Activated T-cell treated with anti-CD3 and anti-CD28 coated beads, Interleukin-2, amount 50 U/mL, for 72 hours (primary cell): ENCODE measurements around the gene FDX2. TPM values are rescaled to one million over a fixed set of nuclear protein-coding genes. Genes with fewer than 3 reads are reported as not detected.

Source experiments
- ATAC-seq, 2 donors: fragments of 150-1000 bp; cut with Tn5 transposase; replicated peaks in 1 of 2; 2 replicates each; pipeline ENCODE4 v1.10.0; 2021; ENCODE audit warnings: moderate library complexity in 2 of 2, mild to moderate bottlenecking in 1 of 2
- DNase-seq, 2 donors: peaks; one replicate each; pipeline ENCODE4 v3.0.0; 2021 to 2022; ENCODE audit warnings: mixed read lengths in 1 of 2
- H3K27ac Mint-ChIP-seq: one replicate; pipeline ENCODE4 v1.8.0; 2022; ENCODE audit warnings: mild to moderate bottlenecking, moderate library complexity, mixed read lengths
- H3K27me3 Mint-ChIP-seq: one replicate; pipeline ENCODE4 v1.8.0; 2022; ENCODE audit warnings: low read depth, mixed read lengths
- H3K36me3 Mint-ChIP-seq, 2 donors: one replicate each; pipeline ENCODE4 v1.8.0; 2022; ENCODE audit warnings: mixed read lengths in 2 of 2, mild to moderate bottlenecking in 1 of 2; ENCODE audit not compliant: insufficient read depth in 2 of 2
- H3K4me1 Mint-ChIP-seq: one replicate; pipeline ENCODE4 v1.8.0; 2022; ENCODE audit warnings: low read depth, mixed read lengths
- H3K4me3 Mint-ChIP-seq, 2 donors: one replicate each; pipeline ENCODE4 v1.8.0; 2022; ENCODE audit warnings: mild to moderate bottlenecking in 2 of 2, mixed read lengths in 2 of 2, moderate library complexity in 2 of 2
- H3K9me3 Mint-ChIP-seq, 2 donors: one replicate each; pipeline ENCODE4 v1.8.0; 2022; ENCODE audit warnings: mixed read lengths in 2 of 2
- total RNA-seq, 2 donors: library from RNA; stranded (reverse); gene quantifications; one replicate each; pipeline ENCODE4 v1.2.3, GENCODE V29; 2022

FDX2 gene
- total RNA-seq, 2 donors from 2014 or later = 13.0 to 16.3 TPM

DNA sequence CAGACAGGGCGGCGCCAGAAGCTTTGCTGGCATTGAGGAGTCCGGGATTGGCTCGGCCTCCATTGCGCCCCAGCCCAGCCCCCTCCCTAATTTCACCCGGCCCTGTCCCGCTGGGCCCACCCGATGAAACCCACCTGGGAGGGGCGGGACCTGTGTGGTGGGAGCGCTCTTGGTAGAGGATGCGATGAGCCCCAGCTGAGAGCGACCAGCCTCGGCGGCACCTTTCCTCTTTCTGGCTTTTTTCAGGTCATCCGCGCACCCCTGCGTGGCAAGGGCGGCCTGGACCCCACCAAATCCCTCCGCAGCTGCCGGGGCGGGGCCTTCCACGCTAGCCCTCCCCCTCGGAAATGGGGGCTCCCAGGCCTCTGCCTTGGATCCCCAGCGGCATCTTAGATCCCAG lies 6.4 kb downstream of the FDX2 start, which contains the start of gene ZGLP1:
Gene ZGLP1, minus strand, starts transcription at position 393 of the 400 bp plus-strand sequence.
- Mint-ChIP-seq H3K27me3 (no peaks in the 10 kb centered on the region), H3K9me3 (no peaks in the 10 kb centered on the region)

DNA sequence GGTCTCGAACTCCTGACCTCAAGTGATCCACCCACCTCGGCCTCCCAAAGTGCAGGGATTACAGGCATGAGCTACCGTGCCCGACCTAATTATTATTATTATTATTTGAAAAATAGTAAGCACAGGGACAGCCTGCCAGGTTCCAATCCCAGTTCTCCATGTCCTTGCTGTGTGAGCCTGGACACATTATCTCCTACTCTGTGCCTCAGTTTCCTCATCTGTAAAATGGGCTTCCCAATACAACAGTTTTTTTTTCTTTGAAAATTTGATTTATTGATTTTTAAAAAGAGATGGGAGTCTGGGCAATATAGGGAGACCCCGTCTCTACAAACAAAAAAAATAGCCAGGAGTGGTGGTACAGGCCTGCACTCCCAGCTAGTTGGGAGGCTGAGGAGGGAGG lies 9.5 kb downstream of the FDX2 start:
- no peak overlapping the region for H3K4me3 Mint-ChIP-seq
- ATAC-seq (no peak), DNase-seq (no peak)
- peaks cover 14% of the 10 kb centered on the region for H3K4me1 Mint-ChIP-seq
- peaks cover 0 to 2% of the 10 kb centered on the region in 2 donors for H3K36me3 Mint-ChIP-seq
- H3K9me3 Mint-ChIP-seq = no peaks in the 10 kb centered on the region
- no peak overlapping the region for H3K27ac Mint-ChIP-seq
- H3K27me3 Mint-ChIP-seq = peaks cover 8% of the 10 kb centered on the region

More for the DNA sequence above, 6.4 kb downstream of the FDX2 start, which contains the start of gene ZGLP1:
- ATAC-seq (no peak), DNase-seq (no peak)
- peaks cover 7% of the 10 kb centered on the region for H3K4me1 Mint-ChIP-seq
- H3K36me3 Mint-ChIP-seq = peaks cover 0 to 2% of the 10 kb centered on the region in 2 donors
- no peak within 1 kb of the TSS for H3K27ac Mint-ChIP-seq
- no peak within 1 kb of the TSS for H3K4me3 Mint-ChIP-seq

DNA sequence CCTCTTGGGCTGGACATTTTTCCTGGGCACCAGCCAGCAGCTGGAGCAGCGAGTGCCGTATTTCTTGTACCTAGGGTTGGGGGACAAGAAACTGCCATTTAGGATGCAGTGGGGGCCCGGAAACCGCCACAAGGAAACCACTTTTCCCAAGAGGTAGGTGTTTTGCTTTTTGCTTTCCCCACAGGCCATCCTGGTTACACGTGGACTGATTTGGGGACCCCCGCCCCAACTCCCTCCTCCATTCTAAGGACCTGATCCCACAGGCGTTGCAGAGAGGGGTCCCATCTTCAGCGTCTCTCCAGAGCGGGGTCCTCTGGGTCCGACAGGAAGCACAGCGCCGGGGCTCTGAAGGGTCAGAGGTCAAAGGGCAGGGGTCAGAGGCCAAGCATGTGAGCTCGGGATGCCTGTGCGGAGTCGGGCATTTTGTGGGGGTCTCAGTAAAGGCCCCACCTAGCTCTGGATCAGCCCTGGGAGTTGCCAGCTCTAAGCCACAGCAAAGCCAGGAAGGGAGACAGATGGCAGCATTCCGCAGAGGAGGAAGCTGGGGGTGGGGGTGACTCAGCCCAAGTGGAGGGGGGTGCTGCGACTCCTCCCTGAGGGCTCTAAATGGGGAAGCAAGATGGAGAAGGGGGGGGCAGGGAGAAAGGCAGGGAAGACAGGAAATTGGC lies 10.5 kb downstream of the FDX2 start:
- DNase-seq (no peak), ATAC-seq (no peak)
- Mint-ChIP-seq H3K9me3 (no peaks in the 10 kb centered on the region), H3K27me3 (peaks cover 9% of the 10 kb centered on the region), H3K27ac (no peak overlapping the region), H3K4me3 (no peak overlapping the region), H3K4me1 (peaks cover 14% of the 10 kb centered on the region), H3K36me3 (peaks cover 0 to 2% of the 10 kb centered on the region in 2 donors)

DNA sequence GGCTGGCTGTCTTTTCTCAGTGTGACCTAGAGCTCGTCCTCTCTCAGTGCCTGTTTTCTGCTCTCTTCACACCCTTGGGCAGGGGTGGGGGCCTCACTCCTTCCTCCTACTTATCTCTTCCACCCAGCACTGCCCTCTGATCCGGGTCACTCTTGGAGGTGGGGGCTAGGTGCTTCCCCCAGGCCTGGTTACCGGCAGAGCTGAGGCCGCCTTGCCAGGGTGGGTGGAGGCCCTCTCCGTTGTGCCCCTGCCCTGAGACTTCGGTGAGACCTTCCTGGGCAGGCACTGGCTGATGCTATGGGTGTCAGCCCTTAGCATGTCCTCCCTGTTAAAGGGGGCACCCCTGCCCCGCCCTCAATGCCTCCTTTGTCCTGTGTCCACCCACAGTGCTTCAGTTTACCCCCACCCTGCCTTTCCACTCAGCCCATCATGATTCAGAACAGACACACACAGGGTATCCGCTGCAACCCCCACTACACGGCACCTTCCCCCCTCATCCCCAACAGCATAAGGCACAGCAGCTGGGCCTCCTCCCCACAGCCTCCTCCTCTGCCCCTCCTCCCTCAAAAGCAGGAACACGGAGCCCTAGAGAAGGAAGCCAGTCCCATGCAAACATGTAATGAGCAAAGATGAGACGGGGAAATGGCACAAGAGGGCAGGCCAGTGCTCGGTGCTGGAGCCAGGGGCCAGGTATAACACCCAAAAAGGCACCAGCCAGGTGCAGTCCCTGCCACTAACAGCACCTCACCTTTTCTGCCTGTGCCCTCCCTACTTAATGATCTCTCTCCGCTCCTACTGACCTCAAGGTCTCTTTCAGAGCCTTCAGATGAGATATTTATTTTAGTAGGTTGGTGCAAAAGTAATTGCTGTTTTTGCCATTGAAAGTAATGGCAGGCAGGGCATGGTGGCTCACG lies 16.0 kb downstream of the FDX2 start:
- Mint-ChIP-seq H3K4me3 (no peak overlapping the region), H3K27me3 (peaks cover 29% of the 10 kb centered on the region), H3K9me3 (no peaks in the 10 kb centered on the region), H3K27ac (no peak overlapping the region), H3K36me3 (peaks cover 0 to 2% of the 10 kb centered on the region in 2 donors), H3K4me1 (peaks cover 25% of the 10 kb centered on the region)
- no peak for ATAC-seq
- no peak for DNase-seq

DNA sequence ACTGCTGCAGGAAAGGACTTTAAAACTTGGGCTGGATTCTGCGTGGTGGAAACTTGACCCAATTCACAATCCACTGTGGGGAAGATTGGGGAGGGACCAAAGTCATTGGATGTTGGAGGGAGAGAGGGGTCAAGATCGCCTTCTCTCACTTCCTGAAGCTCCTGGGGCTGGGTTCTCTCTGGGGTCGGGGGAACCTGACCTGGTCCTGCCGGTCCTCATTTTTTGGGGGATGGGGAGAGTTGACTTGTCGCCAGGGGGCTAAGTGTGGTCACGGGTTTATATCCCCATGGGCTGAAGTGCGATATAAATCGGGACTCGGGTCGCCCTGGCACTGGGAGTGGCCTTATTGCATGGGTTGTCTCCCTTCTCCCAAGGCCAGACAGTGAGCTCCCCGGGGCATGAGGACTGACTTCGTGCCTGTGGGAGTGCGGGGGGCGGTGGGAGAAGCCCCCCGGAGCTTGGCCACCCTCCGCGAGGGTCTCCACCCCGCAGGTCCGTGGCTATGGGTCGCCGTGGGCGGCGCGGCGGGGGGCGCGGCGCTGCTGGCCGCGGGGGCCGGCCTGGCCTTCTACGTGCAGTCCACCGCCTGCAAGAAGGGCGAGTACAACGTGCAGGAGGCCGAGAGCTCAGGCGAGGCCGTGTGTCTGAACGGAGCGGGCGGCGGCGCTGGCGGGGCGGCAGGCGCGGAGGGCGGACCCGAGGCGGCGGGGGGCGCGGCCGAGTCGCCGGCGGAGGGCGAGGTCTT lies 19.8 kb downstream of the FDX2 start:
- no peak for DNase-seq
- Mint-ChIP-seq H3K9me3 (no peaks in the 10 kb centered on the region), H3K4me1 (peaks cover 36% of the 10 kb centered on the region), H3K27me3 (peaks cover 58% of the 10 kb centered on the region), H3K4me3 (peak overlapping the region; percentile 69 to 85), H3K27ac (no peak overlapping the region), H3K36me3 (no peaks in the 10 kb centered on the region)
- no peak for ATAC-seq

DNA sequence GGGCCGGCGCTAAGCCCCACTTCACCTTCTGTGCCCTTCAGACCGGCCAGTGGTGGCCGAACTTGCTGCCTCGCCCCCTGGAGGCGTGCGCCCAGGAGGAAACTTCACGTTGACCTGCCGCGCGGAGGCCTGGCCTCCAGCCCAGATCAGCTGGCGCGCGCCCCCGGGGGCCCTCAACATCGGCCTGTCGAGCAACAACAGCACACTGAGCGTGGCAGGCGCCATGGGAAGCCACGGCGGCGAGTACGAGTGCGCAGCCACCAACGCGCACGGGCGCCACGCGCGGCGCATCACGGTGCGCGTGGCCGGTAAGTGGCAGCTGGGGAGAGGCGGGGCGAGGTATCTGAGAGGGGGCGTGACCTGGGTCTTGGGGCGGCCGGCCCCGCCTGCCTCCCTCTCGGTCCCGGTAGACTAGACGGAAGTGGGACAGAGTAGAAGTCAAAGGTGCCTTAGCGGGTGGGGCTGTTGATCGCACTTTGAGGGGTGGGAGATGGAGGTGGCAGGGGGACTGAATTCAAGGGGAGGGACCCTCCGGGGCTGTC lies 20.4 kb downstream of the FDX2 start:
- peak overlapping the region; percentile 69 to 85 for H3K4me3 Mint-ChIP-seq
- peak; percentile 76 to 78 for DNase-seq
- no peak overlapping the region for H3K27ac Mint-ChIP-seq
- H3K36me3 Mint-ChIP-seq = no peaks in the 10 kb centered on the region
- no peaks in the 10 kb centered on the region for H3K9me3 Mint-ChIP-seq
- peaks cover 64% of the 10 kb centered on the region for H3K27me3 Mint-ChIP-seq
- peak; percentile 55 to 64 for ATAC-seq
- peaks cover 43% of the 10 kb centered on the region for H3K4me1 Mint-ChIP-seq

DNA sequence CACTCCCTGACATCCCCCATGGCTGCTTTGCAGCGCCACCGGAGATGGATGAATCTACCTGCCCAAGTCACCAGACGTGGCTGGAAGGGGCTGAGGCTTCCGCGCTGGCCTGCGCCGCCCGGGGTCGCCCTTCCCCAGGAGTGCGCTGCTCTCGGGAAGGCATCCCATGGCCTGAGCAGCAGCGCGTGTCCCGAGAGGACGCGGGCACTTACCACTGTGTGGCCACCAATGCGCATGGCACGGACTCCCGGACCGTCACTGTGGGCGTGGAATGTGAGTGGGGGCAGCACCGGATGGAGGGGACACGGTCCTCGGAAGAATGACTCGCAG lies 21.5 kb downstream of the FDX2 start:
- Mint-ChIP-seq H3K36me3 (no peaks in the 10 kb centered on the region), H3K4me3 (peak overlapping the region; percentile 44 to 69), H3K4me1 (peaks cover 47% of the 10 kb centered on the region), H3K27me3 (peaks cover 62% of the 10 kb centered on the region), H3K27ac (no peak overlapping the region), H3K9me3 (no peaks in the 10 kb centered on the region)
- no peak for ATAC-seq
- peak in 1 of 2 donors; percentile 31 for DNase-seq

DNA sequence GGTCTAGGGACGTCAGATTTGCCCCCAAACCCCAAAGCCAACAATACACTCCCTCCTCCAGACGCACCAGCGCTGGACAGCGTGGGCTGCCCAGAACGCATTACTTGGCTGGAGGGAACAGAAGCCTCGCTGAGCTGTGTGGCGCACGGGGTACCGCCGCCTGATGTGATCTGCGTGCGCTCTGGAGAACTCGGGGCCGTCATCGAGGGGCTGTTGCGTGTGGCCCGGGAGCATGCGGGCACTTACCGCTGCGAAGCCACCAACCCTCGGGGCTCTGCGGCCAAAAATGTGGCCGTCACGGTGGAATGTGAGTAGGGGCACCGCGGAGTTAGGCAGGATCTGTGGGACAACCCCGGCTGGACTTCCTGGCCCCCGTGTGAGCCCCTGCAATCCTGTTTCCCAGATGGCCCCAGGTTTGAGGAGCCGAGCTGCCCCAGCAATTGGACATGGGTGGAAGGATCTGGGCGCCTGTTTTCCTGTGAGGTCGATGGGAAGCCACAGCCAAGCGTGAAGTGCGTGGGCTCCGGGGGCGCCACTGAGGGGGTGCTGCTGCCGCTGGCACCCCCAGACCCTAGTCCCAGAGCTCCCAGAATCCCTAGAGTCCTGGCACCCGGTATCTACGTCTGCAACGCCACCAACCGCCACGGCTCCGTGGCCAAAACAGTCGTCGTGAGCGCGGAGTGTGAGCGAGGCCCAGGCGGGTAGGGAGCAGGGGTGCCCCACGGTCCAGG lies 22.0 kb downstream of the FDX2 start:
- ATAC-seq (no peak), DNase-seq (no peak)
- Mint-ChIP-seq H3K36me3 (no peaks in the 10 kb centered on the region), H3K4me3 (peak overlapping the region; percentile 69 to 91), H3K27me3 (peaks cover 64% of the 10 kb centered on the region), H3K27ac (no peak overlapping the region), H3K9me3 (no peaks in the 10 kb centered on the region), H3K4me1 (peaks cover 52% of the 10 kb centered on the region)

DNA sequence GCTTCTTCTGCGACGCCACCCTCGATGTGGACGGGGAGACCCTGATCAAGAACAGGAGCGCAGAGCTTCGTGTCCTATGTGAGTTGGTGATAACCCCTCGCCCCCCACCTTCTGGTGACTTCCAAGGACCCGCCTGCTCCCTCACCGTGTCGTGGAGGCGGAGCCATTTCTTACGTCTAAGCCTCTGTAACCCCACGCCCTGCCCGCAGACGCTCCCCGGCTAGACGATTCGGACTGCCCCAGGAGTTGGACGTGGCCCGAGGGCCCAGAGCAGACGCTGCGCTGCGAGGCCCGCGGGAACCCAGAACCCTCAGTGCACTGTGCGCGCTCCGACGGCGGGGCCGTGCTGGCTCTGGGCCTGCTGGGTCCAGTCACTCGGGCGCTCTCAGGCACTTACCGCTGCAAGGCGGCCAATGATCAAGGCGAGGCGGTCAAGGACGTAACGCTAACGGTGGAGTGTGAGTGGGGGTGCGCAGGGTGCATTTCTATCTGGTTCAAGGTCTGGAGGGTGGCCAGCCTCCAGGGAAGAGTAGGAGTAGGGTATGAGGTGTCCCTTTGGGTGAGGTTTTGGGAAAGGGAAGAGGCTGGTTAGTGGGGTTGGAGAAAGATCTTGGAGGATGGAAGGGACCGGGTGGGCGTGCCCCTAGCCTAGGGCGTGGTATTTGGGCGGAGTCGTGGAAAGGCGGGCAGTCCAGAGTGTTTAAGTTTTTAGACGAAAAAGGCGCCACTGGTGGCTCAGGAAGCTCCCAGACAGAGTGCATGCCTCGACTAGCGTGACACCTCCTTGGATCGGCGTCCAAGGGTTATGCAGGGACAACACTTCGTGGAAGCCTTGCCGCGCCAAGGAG lies 22.8 kb downstream of the FDX2 start:
- H3K27me3 Mint-ChIP-seq = peaks cover 71% of the 10 kb centered on the region
- peaks cover 58% of the 10 kb centered on the region for H3K4me1 Mint-ChIP-seq
- H3K4me3 Mint-ChIP-seq = peak overlapping the region; percentile 83 to 91
- H3K36me3 Mint-ChIP-seq = peaks cover 0 to 2% of the 10 kb centered on the region in 2 donors
- H3K9me3 Mint-ChIP-seq = no peaks in the 10 kb centered on the region
- ATAC-seq (no peak), DNase-seq (peak in 1 of 2 donors; percentile 34)
- H3K27ac Mint-ChIP-seq = no peak overlapping the region

DNA sequence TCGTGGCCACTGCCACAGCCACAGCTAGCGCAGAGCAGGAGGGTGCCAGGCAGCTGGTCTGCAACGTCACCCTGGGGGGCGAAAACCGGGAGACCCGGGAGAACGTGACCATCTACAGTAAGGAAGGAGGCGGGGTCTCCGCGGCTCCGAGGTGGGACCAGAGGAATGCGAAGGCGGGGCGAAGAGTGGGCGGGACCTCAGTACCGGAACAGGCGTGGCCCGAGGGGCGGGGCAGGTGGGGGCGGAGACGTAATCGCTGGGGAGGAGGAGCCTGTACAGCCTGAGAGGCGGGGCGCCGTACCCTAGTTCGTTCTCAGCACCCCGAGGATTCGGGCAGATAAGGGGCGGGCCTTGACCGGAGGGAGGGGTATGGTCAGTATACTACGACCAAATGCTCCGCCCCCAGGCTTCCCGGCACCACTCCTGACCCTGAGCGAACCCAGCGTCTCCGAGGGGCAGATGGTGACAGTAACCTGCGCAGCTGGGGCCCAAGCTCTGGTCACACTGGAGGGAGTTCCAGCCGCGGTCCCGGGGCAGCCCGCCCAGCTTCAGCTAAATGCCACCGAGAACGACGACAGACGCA lies 23.5 kb downstream of the FDX2 start:
- no peaks in the 10 kb centered on the region for H3K9me3 Mint-ChIP-seq
- ATAC-seq = peak; percentile 66 to 68
- peak; percentile 88 to 92 for DNase-seq
- peaks cover 65% of the 10 kb centered on the region for H3K4me1 Mint-ChIP-seq
- peak overlapping the region; percentile 83 to 91 for H3K4me3 Mint-ChIP-seq
- H3K27me3 Mint-ChIP-seq = peaks cover 77% of the 10 kb centered on the region
- no peak overlapping the region for H3K27ac Mint-ChIP-seq
- H3K36me3 Mint-ChIP-seq = peaks cover 0 to 2% of the 10 kb centered on the region in 2 donors

DNA sequence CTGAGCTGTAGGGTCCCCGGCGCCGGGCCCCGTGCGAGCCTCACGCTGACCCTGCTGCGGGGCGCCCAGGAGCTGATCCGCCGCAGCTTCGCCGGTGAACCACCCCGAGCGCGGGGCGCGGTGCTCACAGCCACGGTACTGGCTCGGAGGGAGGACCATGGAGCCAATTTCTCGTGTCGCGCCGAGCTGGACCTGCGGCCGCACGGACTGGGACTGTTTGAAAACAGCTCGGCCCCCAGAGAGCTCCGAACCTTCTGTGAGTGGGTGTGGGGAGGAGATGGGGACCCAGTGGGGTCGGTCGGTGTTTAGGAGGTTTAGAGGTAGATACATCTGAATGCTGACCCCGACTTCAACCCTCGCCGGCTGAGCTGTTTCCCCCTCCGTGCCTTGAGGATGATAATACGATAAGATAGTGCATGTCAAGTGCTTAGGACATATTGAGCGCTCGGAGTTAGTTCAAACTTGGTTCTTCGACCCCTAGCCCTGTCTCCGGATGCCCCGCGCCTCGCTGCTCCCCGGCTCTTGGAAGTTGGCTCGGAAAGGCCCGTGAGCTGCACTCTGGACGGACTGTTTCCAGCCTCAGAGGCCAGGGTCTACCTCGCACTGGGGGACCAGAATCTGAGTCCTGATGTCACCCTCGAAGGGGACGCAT lies 24.1 kb downstream of the FDX2 start:
- Mint-ChIP-seq H3K27ac (no peak overlapping the region), H3K36me3 (peaks cover 0 to 2% of the 10 kb centered on the region in 2 donors), H3K27me3 (peaks cover 77% of the 10 kb centered on the region), H3K4me1 (peaks cover 71% of the 10 kb centered on the region), H3K9me3 (no peaks in the 10 kb centered on the region), H3K4me3 (peak overlapping the region; percentile 83 to 91)
- ATAC-seq (peak; percentile 2), DNase-seq (no peak)
